Tibial artery (tissue), 4 donors: ENCODE data around the gene MYRIP.

Experiments used
- DNase-seq, 2 donors: peaks; one replicate each; pipeline ENCODE4 v3.0.0-alpha.2; 2019
- H3K27ac ChIP-seq, 2 donors: fragments of 200-600 bp; sonication (generic) in 1 of 2; 1 replicate in 1 of 2; 2 replicates in 1 of 2; pipeline ENCODE4 v1.5.1; 2018 to 2019; ENCODE audit warnings: mild to moderate bottlenecking in 1 of 2
- H3K27me3 ChIP-seq, 2 donors: fragments of 200-600 bp; sonication (generic) in 1 of 2; one replicate each; pipeline versions ENCODE4 v1.5.1 to v1.6.0; 2016 to 2019
- H3K36me3 ChIP-seq, 3 donors: fragments of 200-600 bp; sonication (generic) in 2 of 3; one replicate each; pipeline ENCODE4 v1.5.1; 2016 to 2019; ENCODE audit warnings: mild to moderate bottlenecking in 2 of 3
- H3K4me1 ChIP-seq, 4 donors: fragments of 200-600 bp; sonication (generic) in 2 of 4; 1 replicate in 3 of 4; 2 replicates in 1 of 4; pipeline ENCODE4 v1.5.1; 2016 to 2019
- H3K4me3 ChIP-seq, 2 donors: fragments of 200-600 bp; sonication (generic) in 1 of 2; 1 replicate in 1 of 2; 2 replicates in 1 of 2; pipeline ENCODE4 v1.5.1; 2018 to 2019; ENCODE audit warnings: mild to moderate bottlenecking in 2 of 2
- H3K9me3 ChIP-seq, 3 donors: fragments of 200-600 bp; sonication (generic) in 1 of 3; one replicate each; pipeline ENCODE4 v1.5.1; 2016 to 2019
- intact Hi-C: fragments of 100-400 bp; cut with DNase I; formaldehyde crosslinking; loops from one replicate; pipeline ENCODE4 v1.15.0; 2023; ENCODE audit warnings: low total_unique reads
- TF ChIP-seq, protein P1 (sequence below), 2 experiments: fragments of 200-600 bp in 1 of 2; fragments of 450-650 bp in 1 of 2; IDR thresholded peaks; one replicate each; pipeline ENCODE4 v1.5.1; 2017 to 2019; ENCODE audit warnings: antibody characterized with exemption in 2 of 2, mild to moderate bottlenecking in 1 of 2, moderate library complexity in 1 of 2

The MYRIP gene

GRCh38 chr3:40148827-40149226 lies 339.4 kb downstream of the MYRIP start:
- no peaks in the 10 kb centered on the region for H3K9me3 ChIP-seq
- TF ChIP-seq, protein P1, sequence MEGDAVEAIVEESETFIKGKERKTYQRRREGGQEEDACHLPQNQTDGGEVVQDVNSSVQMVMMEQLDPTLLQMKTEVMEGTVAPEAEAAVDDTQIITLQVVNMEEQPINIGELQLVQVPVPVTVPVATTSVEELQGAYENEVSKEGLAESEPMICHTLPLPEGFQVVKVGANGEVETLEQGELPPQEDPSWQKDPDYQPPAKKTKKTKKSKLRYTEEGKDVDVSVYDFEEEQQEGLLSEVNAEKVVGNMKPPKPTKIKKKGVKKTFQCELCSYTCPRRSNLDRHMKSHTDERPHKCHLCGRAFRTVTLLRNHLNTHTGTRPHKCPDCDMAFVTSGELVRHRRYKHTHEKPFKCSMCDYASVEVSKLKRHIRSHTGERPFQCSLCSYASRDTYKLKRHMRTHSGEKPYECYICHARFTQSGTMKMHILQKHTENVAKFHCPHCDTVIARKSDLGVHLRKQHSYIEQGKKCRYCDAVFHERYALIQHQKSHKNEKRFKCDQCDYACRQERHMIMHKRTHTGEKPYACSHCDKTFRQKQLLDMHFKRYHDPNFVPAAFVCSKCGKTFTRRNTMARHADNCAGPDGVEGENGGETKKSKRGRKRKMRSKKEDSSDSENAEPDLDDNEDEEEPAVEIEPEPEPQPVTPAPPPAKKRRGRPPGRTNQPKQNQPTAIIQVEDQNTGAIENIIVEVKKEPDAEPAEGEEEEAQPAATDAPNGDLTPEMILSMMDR (IDR thresholded peaks at IDR 0.05), result no peak
- H3K4me3 ChIP-seq, result no peak overlapping the region
- H3K27ac ChIP-seq, result no peak overlapping the region
- no peak for DNase-seq
- H3K27me3 ChIP-seq, result no peaks in the 10 kb centered on the region
- no peaks in the 10 kb centered on the region for H3K36me3 ChIP-seq
- intact Hi-C loops, result no loop called here
- peaks cover 0 to 2% (median 0%) of the 10 kb centered on the region in 4 donors for H3K4me1 ChIP-seq

DNA sequence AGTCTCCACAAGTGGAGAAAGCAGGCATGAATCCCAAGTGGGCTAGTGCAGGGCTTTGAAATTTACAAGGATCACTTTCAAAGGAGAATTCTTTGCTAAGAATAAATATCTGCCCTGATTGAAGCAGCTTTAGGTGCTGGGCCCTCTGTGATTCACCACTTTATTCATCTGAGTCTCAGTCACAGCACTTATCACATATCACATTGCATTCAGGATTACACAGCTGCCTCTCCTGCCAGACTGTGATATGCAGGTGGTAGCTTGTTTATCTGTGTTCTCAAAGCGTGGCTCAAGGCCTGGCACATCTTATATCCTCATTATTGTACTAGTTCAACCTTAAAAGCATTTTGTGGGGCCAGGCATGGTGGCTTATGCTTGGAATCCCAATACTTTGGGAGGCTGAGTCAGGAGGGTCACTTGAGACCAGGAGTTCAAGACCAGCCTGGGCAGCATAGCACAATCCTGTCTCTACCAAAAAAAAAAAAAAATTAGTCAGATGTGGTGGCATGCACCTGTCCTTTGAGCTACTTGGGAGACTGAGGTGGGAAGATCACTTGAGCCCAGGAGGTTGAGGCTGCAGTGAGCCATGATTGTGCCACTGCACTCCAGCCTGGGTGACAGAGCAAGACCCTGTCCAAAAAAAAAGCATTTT lies 343.2 kb downstream of the MYRIP start:
- no peaks in the 10 kb centered on the region for H3K36me3 ChIP-seq
- TF ChIP-seq, protein P1 (IDR thresholded peaks at IDR 0.05), result no peak
- intact Hi-C loops, result no loop called here
- no peaks in the 10 kb centered on the region for H3K4me1 ChIP-seq
- DNase-seq, result no peak
- H3K9me3 ChIP-seq, result no peaks in the 10 kb centered on the region
- H3K27ac ChIP-seq, result no peak overlapping the region
- H3K27me3 ChIP-seq, result no peaks in the 10 kb centered on the region
- no peak overlapping the region for H3K4me3 ChIP-seq

DNA sequence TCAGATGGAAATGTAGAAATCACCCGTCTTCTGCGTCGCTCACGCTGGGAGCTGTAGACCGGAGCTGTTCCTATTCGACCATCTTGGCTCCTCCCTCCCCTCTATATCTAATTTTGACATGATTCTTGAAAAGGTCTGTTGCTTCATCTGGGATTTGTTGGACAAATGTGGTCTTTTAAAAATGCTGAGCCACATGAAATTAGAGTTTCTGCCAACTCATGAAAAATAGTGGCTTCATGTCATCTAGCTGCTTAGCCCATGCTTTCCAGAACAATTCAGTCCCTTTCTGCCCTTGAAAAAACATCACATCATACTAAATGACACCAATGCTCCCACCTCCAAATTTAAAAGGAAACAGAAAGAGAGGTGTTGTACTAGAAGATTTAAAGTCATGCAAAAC lies 351.5 kb downstream of the MYRIP start:
- Histone ChIP-seq H3K27me3 (no peaks in the 10 kb centered on the region), H3K4me3 (no peak overlapping the region), H3K4me1 (no peaks in the 10 kb centered on the region), H3K27ac (no peak overlapping the region), H3K9me3 (no peaks in the 10 kb centered on the region), H3K36me3 (no peaks in the 10 kb centered on the region)
- intact Hi-C loops, result no loop called here
- TF ChIP-seq, protein P1 (IDR thresholded peaks at IDR 0.05), result no peak
- DNase-seq, result no peak

- TF ChIP-seq, protein P1 (IDR thresholded peaks at IDR 0.05), result no peak
- Histone ChIP-seq H3K4me1 (no peaks in the 10 kb centered on the region), H3K36me3 (peaks cover 0 to 3% (median 0%) of the 10 kb centered on the region in 3 donors), H3K9me3 (no peaks in the 10 kb centered on the region), H3K27ac (no peak overlapping the region), H3K27me3 (no peaks in the 10 kb centered on the region), H3K4me3 (no peak overlapping the region)
- intact Hi-C loops, result no loop called here
- no peak for DNase-seq
Measured at GRCh38 chr3:40162616-40163015, 353.2 kb downstream of the MYRIP start.

- intact Hi-C loops, result no loop called here
- H3K36me3 ChIP-seq, result peaks cover 0 to 5% (median 3%) of the 10 kb centered on the region in 3 donors
- no peak for DNase-seq
Measured at GRCh38 chr3:40166997-40167396, 357.6 kb downstream of the MYRIP start.

More at GRCh38 chr3:40166997-40167396, 357.6 kb downstream of the MYRIP start:
- Histone ChIP-seq H3K27me3 (no peaks in the 10 kb centered on the region), H3K27ac (no peak overlapping the region), H3K9me3 (no peaks in the 10 kb centered on the region), H3K4me1 (no peaks in the 10 kb centered on the region), H3K4me3 (no peak overlapping the region)
- TF ChIP-seq, protein P1 (IDR thresholded peaks at IDR 0.05), result no peak
